ENCODE measurements around the gene CFDP1.

Gene CFDP1

DNA sequence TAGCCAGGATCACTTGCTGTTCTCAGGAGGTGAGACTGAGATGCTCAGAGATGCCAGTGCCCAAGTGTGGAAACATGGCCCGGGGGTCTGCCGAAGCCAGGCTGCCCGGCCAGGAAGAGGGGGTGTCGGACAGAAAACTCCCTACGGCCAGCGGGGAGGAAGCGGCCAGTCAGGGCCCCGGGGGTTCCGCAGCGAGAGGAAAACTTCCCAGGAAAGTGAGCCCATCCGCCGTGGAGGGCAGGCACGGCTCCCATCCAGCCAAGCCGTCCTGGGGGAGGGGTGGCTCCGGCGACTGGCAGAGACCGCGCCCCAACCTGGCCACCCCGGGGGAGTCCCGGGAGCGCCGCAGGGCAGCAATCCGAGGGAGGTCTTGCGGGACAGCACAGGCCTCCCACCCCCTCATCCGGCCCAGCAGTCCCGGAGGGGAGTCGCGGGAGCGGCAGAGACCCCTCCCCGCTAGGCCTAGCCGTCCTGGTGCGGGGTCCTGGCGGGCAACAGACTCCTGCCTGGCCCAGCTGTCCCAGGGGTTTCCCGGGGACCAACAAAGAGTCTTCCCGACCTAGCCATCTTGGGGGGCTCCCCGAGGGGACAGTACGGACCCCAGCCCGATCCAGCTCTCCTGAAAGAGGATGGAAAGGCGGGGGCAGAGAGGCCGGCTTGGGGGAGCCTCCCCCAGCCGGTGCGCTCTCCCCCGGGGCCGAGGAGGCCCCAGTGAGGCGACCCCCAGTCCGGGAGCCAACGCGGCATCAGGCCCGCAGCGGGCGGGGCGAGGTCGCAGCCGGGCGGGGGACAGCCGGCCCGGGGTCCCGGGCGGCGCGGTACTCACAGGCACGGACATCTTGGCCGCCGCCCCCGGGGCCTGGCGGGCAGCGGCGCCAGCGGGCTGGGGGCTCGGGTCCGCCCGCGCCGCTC is 168.0 kb downstream of the CFDP1 start:
- DNase-seq (ENCODE audit: low spot score), result peak; percentile 62

DNA sequence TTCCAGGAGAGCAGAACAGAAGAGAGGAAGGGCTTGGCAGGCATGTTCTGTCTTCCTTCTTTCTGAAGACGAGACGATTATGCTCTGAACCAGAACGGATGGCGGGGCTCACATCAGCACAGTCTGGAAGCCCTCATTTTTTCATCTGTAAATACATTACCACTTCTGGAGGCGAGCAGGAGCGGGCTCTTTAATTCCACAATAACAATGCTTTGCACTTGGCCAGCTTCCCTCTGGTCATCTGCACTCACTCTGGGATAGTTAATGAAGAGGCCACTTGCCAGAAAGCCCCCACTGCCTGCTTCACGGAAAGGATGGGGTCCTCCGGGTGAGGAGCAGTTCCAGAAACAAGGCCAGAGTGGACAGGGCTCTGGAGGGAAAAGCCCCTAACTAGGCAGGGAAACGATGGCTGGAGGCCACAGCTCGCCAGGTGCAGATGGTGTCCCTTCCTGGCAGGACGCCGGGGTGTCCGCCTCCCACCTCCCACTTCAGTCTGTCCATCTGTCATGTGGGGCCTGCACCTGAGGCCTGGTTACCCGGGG is 168.8 kb downstream of the CFDP1 start:
- no peak for DNase-seq (ENCODE audit: low spot score)

DNA sequence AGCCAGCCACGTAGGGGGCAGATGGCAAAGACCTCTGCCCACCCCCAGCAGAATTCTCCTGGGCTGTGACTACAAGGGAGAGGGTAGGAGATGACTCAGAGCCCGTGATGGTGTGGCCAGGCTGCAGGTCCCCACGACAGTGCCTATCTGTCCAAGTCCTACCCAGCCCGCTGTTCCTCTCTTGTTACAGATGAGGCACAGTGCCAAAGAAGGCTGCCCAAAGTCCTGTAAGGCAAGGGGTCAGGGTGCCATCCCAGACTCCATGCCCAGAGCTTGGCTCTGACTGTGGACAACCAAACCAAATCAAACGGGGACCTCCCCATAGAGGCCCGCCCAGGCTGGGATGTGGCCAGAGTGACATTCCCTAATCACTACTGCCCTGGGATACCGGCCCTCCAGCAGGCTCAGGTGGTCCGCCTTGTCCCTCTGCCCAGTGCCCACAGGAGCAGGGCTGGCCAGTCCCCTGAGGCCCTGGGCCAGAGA is 169.3 kb downstream of the CFDP1 start:
- DNase-seq (ENCODE audit: low spot score), result no peak

DNA sequence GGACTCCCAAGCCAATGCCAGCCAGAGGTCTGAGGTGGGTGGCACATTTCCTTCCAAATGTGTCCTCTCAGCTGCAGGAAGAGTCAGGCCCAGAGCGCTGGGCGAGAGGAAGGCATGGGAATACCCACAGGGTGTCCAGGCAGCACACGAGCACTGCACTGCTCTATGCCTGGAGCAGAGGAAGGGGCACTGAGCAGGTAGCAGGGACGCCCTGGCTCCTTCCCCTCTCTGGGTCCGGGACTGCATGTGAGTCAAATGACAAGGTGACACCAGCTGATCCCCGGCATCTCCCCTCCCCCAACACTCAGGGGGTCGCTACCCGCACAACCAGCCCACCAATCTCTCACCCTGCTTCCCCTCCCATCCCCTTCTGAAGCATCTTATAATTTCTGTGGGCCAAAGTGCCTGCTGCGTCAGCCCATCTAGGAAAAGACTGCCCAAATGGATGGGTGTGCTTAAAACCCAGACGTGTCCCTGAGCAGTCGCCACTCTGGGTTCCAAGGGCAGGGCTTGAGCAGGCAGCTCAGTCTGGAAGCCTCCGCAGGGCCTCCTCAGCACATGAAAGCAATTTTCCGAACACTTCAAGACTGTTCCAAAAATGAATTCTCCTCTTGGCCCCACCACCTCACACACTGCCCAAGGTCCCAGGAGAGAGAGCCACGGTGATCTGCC is 169.9 kb downstream of the CFDP1 start:
- no peak for DNase-seq (ENCODE audit: low spot score)

DNA sequence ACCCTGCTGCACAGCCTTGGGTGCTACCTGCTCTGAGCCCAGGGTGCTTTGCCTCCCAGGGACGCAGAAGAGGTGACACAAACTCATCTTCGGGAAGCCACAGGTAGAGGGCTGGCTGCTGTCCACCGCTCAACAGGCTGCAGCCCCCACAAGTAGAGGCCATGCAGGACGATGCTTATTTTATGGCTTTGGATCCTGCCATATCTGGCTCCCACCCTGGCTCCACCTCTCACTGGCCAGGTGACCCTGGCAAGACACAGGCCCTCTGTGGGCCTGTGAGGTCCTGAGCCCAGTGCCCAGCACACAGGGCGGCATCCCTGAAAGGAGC is 170.5 kb downstream of the CFDP1 start:
- DNase-seq (ENCODE audit: low spot score), result no peak

DNA sequence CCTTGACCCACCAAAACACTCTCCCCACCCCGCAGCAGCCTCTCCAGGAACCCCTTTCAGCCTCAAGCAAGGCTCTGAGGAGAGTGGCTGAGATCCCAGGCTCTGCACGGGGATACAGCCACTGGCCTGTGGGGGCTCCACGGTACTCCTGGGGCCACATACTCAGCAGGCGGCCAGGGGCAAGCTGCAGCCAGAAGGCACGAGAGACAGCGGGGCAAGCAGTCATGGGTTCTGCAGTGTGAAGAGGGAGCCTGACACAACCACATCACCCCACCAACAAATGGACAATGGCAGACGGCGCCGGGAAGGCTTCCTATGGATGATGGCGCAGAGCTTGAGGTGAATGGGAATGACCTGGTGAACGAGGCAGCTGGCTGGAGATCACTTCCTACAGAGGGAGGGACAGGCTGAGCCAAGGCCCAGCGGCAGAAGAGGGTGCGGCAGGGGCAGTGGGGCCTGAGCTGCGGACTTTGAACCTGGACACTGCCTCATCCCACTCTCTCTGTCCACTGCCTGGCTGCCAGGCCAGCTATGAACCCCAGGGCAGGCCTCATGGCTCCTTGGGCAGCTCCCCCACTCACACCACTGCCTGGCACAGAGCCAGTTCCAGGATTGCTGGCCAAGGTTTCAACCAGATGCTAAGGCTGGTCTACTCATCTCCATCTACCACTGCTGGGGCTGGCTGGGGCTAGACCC is 171.1 kb downstream of the CFDP1 start:
- DNase-seq (ENCODE audit: low spot score), result no peak

DNA sequence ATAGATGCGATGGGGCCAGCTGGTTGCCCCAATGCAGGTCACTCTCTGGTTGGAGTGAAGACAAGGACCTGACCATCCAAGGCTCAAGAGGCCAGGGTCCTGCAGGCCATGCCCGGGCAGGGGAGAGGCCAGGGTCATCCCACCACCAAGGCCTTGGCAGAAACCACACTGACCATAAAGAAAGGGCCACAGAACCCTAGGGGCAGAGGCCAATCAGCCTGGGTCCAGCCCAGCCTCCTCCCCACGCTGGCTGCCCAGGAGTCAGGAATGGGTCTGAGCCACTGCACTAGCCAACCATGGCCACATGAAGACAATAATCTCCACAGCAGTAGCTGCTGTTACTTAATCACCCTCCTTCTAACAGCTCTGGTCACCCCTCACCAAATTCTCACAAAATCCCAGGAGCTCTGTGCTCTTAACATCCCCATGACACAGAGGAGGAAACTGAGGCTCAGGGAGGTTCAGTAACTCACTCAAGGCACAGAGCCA is 171.7 kb downstream of the CFDP1 start:
- DNase-seq (ENCODE audit: low spot score), result no peak

DNA sequence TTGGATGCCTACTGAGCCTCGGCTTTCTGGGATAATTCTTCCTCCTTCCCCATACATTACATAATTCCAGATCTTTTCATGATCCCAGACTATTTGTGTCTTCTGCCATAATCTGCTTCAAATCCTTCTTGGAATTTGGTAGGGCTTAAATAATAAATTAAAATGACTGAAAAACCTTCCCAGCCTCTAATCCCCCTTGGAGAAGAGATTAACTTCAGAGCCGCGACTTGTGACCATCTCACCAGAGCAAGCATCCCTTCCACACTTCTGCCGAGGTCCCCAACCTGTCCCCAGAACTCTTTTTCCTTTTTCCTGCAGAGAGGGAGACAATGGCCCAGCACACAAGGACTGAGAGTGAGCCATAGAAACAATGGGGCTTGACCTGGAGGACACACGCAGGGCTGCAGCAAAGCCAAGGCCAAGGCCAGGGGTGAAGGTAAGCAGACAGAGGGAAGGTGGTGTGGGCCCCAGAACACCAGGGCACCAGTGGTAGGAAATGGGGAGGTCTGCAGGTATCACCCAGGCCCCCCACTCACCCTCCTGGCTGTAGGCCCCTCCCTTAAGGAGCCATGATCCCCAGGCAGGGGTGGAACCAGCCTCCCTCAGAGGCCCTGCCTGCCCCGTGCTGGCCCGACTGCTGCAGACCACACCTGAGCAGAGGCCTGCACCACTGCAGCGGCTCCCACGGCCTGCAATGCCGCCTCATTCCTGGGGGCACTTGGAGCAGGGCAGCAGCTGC is 172.3 kb downstream of the CFDP1 start:
- DNase-seq (ENCODE audit: low spot score), result no peak

DNA sequence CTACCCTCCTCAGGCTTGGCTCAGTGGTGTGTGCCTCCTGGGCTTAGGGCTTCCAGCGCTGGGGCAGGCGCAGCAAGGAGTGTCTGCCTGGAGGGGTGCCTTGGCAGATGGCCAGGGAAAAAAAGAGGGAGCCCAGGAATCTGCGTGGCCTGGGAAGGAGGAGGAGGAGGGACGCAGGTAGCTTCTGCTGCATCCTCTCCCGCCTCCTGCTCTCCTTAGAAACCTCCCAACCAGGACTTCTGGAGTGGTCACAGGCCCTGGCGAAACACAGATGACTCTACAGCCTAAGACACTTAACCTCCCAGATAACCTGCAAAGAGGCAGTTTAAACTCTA is 174.5 kb downstream of the CFDP1 start:
- no peak for DNase-seq (ENCODE audit: low spot score)

DNA sequence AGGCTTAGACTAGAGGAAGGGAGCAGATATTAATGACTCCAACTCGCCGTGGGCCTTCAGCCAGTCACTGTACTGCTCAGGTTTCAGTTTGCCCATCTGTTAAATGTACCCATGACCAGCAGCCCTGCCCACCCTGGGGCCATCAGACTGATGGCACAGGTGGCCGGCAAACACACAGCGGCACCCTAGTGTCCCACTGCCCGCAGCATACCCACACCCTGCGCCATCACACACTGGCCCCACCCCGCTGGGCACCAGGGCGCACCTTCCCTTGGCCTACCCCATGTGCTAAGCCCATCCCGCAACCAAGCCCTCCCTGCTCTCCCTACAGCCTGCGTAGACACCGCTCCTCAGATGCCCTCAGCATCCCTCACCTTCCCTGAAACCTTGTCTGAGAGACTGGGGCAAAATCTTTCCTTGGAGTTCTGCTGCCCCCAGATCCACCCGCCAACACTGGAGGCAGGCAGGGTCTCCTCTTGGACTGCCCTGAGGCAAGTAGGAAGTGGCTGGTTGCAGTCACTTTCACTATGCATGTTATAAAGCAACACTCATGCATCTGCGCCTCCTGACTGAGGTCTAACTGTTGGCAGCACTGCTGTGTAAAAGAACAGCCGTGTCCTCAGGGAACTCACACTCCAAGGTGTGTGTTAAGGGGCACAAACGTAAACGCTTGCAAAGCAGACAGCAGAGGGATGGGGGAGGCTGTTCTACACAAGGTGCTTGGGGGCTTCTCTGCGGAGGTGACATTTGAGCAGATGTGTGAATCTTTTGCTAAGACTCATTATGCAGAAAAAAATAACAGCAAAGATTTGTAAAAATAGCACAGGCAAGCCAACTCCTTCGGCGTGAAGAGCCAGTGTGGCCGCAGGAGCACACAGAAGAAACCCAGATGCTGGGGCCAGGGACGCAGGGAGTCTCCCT is 175.2 kb downstream of the CFDP1 start:
- DNase-seq (ENCODE audit: low spot score), result no peak

DNA sequence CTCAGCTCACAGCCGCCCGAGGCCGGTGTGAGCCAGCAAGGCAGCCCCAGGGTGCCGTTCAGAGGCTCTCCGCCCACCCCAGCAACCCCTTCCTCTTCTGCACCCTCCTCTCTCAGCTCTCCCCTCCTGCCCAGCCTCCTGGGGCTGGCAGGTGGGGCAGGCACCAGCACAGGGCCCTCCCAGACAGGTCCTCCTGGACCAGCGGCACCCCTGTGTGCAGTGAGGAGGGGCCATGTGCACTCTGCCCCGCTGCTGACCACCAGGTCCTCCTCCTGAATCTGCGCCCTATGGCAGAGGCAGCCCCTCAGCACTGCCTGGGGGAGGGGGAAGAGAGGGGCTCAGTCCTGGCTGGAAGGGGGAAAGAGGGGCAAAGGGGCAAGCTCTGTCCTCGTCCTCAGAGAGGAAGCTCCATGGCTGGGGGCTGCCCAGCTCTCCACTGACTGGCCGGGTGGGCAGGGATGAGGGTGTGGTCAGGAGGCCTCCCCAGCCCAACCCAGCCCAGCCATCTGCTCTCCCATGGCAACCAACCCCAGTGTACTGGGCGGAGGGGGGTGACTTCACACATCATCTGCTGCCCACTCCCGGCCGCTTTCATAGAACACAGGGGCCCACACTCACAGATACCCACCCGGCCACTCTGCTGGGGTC is 176.5 kb downstream of the CFDP1 start:
- DNase-seq (ENCODE audit: low spot score), result peak; percentile 93

DNA sequence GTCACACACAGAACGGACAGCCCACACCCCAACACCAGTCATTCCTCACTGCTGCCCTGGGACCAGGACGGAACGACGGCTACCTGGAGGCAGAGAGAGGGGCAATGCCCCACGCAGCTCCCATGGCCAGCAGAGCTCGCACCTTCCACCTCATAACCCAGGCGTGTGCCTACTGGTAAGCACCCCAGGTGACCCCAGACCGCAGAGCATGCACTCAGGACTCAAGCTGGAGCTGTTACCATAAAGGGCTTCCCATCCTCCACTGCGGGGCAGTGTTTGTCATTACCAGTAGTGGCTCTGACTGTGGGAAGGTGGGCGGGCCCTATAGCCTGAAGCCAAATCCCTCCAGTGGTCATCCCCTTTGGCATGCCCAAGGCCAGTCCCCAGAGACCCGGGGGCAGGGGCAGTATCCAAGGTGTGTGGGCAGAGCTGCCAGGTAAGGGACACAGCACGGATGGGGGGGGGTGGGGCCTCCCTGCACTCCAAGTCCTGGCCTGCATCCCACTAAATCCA is 177.2 kb downstream of the CFDP1 start:
- DNase-seq (ENCODE audit: low spot score), result no peak

DNA sequence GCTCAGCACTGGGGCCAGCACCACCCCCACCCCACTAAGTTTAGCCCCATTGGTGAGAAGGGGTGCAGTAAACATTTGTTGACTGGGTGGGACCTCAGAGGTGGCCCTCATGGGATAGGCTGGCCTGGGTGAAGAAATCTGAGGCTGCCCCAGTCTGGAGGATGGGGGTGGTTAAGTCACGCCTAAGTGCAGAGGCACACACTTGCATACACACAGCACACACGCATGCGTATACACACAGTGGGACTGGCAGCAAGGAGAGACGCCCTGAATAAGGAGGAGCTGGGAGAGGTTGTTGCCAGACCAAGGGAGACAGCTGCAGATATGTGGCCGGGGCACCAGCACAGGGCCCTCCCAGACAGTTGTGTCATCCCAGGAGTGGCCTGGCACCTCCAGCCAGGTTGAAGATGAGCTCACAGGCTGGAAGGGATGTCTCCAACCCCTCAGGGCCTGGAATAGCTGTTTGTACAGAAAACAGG is 178.9 kb downstream of the CFDP1 start:
- peak; percentile 92 for DNase-seq (ENCODE audit: low spot score)

DNA sequence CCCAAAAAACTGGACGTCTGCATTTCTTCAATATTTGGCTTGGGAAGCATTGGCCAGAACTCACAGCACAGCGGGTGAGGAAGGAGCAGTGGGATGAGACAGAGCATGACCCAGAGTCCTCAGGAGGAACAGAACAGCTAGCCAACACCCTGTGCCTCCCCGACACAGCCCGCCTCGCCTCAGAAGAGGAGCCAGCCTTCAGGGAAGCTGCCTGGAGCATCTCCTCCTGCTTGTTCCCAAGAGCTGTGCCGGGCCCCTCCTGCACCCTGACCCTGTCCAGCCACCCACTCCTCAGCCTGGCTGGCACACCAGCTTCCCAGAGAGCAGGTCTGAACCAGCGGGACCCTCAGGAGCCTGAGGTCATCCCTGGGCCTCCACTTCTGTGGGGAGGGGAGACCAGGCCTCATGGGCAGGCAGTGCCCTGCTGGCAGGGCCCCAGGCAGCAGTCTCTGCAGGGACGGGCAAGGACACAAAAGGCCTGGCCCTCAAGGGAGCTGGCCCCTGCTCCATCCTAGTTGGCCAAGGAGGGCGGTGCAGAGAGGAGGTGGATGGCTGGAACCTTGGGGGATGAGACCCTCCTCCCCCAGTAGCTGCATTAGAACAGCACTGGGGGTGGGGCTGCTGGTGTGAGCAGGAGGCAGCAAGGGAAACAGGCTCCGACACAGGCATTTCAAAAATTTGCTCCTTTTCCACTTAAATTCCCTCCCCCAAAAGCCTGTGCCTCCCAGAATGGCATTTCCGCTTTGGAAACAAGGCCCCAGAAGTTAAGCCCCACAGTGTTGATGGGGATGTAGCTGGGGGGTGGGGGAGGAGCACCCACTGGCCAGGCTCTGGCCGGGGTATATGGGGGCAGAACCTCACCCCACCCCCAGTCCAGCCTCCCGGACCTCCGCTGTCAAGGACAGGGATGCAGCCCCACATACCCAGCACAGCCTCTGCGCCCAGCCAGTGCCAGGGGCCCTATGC is 180.1 kb downstream of the CFDP1 start:
- DNase-seq (ENCODE audit: low spot score), result peak; percentile 70

DNA sequence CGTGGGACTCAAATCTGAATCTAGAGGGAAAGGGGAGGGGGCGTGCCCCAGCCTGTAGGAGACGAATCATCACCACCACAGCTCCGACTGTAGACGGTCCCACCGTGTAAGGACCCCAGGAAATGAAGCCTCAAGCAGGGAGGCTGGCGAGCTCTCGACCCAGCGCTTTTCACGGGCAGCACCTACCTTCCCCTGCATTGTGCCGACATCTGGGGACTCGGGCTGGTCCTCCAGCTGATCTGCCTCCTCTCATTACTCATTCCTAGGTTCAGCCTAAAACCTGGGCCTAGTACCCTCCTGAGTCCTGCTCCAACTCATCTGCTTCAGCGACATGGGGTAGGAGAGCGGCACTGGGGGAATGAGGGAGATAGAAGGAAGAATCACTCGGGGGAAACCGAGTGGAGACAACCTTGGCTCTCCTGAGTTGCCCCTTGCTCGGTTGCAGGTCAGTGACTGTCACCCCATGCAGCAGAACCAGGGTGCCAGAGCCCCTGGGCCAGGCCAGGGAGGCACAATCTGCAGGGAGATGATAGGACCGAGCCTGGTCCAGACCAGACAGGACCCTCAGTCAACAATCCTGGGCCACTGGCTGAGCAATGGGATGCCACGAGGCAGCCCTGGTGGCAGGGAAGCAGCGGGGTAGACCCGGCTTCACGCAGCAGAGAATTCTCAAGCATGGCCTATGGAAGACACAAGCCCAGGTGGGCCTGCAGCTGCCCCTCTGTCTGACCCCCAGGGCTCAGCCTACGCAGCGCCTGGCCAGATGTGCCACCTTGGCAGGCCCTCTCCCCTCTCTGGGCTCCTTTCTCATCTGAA is 181.0 kb downstream of the CFDP1 start:
- DNase-seq (ENCODE audit: low spot score), result no peak

DNA sequence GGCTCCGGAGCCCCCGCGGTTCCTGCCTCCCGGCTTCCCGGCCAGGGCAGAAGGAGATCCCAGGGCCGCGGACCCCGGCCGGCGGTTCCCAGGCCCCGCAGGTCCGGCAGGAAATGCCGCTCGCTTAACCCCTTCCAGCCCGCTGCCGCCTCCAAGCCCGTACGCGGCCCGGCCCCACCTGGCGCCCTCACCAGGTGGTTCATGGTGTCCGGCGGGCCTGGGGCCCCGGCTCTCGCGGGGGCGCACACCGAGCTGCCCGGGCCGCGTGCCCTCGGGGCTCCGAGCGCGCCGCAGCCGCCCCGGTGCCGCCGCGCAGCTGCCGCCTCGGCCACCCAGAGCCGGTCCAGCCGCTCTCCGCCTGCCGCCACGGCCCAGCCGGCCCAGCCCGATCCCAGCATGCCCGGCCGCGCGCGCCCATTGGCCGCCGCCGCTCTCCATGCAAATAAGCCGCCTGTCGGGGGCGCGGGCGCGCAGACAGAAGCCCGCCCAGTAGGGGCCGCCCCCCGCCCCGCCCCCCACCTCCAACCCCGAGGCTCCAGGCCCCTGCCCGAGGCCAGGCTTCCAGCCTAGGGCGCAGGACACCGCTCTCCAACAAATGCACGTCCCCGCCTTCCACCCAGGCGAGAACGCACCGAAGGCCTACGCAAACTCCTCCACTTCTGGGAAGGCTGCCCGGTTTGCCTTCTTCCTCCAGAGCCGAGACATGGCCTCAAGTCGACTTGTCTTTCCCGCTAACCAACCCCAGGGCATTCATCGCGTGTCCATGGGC is 181.8 kb downstream of the CFDP1 start, which contains the start of gene BCAR1:
TSS of gene BCAR1 (minus strand) at position 345 of the 769 bp plus-strand sequence. CDS start at position 203, 142 bp downstream.
- DNase-seq (ENCODE audit: low spot score), result peak; percentile 92

DNA sequence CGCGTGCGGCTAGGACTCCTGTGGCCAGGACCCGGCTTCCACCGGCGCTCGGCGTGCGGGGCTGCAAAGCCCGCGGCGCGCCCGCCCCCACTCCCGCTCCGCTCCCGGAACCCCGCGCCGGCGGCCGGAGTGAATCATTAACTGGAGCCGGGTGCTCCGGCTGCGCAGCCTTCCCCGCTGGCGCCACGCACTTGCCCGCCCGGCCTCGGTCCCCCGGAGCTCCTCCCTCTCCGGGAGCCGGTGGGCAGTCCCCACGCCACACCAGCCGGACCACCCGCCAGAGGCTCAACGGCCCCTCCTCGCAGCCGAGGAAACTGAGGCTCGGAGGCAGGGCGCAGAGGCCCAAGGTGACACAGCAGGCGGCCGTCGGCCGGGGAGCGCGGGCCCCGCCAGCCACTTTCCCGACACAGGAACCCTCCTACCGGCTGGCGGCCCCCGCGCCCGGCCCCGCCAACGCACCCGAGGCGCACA is 182.5 kb downstream of the CFDP1 start:
- peak; percentile 74 for DNase-seq (ENCODE audit: low spot score)

Measured in AG20443 (cell line).